IgD-negative memory B cell (primary cell): Measurements from ENCODE around the gene HOXD9. TPM values are rescaled to one million over a fixed set of nuclear protein-coding genes. Genes with fewer than 3 reads are reported as not detected.
A peak's percentile ranks its signal among the peaks of the same experiment; 100 is the strongest.

ENCODE experiments used
- H3K27ac Mint-ChIP-seq, 3 donors: one replicate each; pipeline ENCODE4 v1.8.0; 2020 to 2022; ENCODE audit warnings: mild to moderate bottlenecking in 3 of 3, mixed read lengths in 3 of 3, moderate library complexity in 1 of 3
- H3K27me3 Mint-ChIP-seq: one replicate; pipeline ENCODE4 v1.8.0; 2021; ENCODE audit warnings: mixed read lengths
- H3K36me3 Mint-ChIP-seq: one replicate; pipeline ENCODE4 v1.8.0; 2020; ENCODE audit warnings: mild to moderate bottlenecking, mixed read lengths
- H3K4me1 Mint-ChIP-seq, 3 donors: one replicate each; pipeline ENCODE4 v1.8.0; 2020 to 2022; ENCODE audit warnings: mixed read lengths in 3 of 3, mild to moderate bottlenecking in 1 of 3
- H3K4me3 Mint-ChIP-seq, 4 donors: one replicate each; pipeline ENCODE4 v1.8.0; 2020 to 2022; ENCODE audit warnings: mild to moderate bottlenecking in 4 of 4, mixed read lengths in 4 of 4, moderate library complexity in 3 of 4
- H3K9me3 Mint-ChIP-seq, 3 donors: one replicate each; pipeline ENCODE4 v1.8.0; 2020 to 2021; ENCODE audit warnings: mixed read lengths in 3 of 3, mild to moderate bottlenecking in 1 of 3
- polyA plus RNA-seq: library from polyadenylated mRNA; unstranded; fragments of 300-500 nt; fragmentation: Illumina TruSeq; gene quantifications from one replicate; pipeline ENCODE4 v1.2.3, GENCODE V29; 2021

Gene HOXD9
- polyA plus RNA-seq, 1 donor from 2014 or later = not detected

GRCh38 chr2:176167398-176167797, 44.9 kb downstream of the HOXD9 start:
- Mint-ChIP-seq H3K9me3 (peaks cover 2 to 10% (median 8%) of the 10 kb centered on the region in 3 donors), H3K27ac (peak overlapping the region in 1 of 3 donors; percentile 55), H3K4me3 (no peak overlapping the region), H3K36me3 (no peaks in the 10 kb centered on the region), H3K27me3 (peaks cover 57% of the 10 kb centered on the region), H3K4me1 (peaks cover 0 to 4% (median 2%) of the 10 kb centered on the region in 3 donors)

GRCh38 chr2:176169181-176169580, 46.7 kb downstream of the HOXD9 start:
- peaks cover 2% of the 10 kb centered on the region for H3K36me3 Mint-ChIP-seq
- no peak overlapping the region for H3K4me3 Mint-ChIP-seq
- H3K4me1 Mint-ChIP-seq = peaks cover 2 to 4% (median 2%) of the 10 kb centered on the region in 3 donors
- H3K27me3 Mint-ChIP-seq = peaks cover 62% of the 10 kb centered on the region
- H3K9me3 Mint-ChIP-seq = peaks cover 2 to 12% (median 2%) of the 10 kb centered on the region in 3 donors
- no peak overlapping the region for H3K27ac Mint-ChIP-seq

GRCh38 chr2:176169711-176170110, 47.2 kb downstream of the HOXD9 start:
- Mint-ChIP-seq H3K27me3 (peaks cover 62% of the 10 kb centered on the region), H3K9me3 (peaks cover 0 to 9% (median 2%) of the 10 kb centered on the region in 3 donors), H3K36me3 (peaks cover 2% of the 10 kb centered on the region), H3K27ac (no peak overlapping the region), H3K4me3 (no peak overlapping the region), H3K4me1 (peaks cover 0 to 4% (median 2%) of the 10 kb centered on the region in 3 donors)

- Mint-ChIP-seq H3K4me1 (peaks cover 2 to 7% (median 3%) of the 10 kb centered on the region in 3 donors), H3K27me3 (peaks cover 63% of the 10 kb centered on the region), H3K9me3 (peaks cover 0 to 9% (median 2%) of the 10 kb centered on the region in 3 donors), H3K36me3 (peaks cover 2% of the 10 kb centered on the region), H3K4me3 (no peak overlapping the region), H3K27ac (no peak overlapping the region)
Observed at GRCh38 chr2:176170602-176171305, 48.2 kb downstream of the HOXD9 start.

- H3K9me3 Mint-ChIP-seq = peaks cover 0 to 9% (median 2%) of the 10 kb centered on the region in 3 donors
- H3K4me1 Mint-ChIP-seq = peaks cover 2 to 7% (median 3%) of the 10 kb centered on the region in 3 donors
- peaks cover 2% of the 10 kb centered on the region for H3K36me3 Mint-ChIP-seq
- peaks cover 64% of the 10 kb centered on the region for H3K27me3 Mint-ChIP-seq
- H3K27ac Mint-ChIP-seq = peak overlapping the region in 1 of 3 donors; percentile 1
- H3K4me3 Mint-ChIP-seq = no peak overlapping the region
Observed at GRCh38 chr2:176171351-176172006, 49.0 kb downstream of the HOXD9 start.

GRCh38 chr2:176172007-176172894, 49.7 kb downstream of the HOXD9 start:
- Mint-ChIP-seq H3K4me3 (peak overlapping the region in 1 of 4 donors; percentile 59), H3K4me1 (peaks cover 2 to 7% (median 3%) of the 10 kb centered on the region in 3 donors), H3K36me3 (peaks cover 2% of the 10 kb centered on the region), H3K9me3 (peaks cover 0 to 9% (median 2%) of the 10 kb centered on the region in 3 donors), H3K27ac (peak overlapping the region in 2 of 3 donors; percentile 1 to 59), H3K27me3 (peaks cover 65% of the 10 kb centered on the region)

- Mint-ChIP-seq H3K36me3 (peaks cover 2% of the 10 kb centered on the region), H3K27ac (peak overlapping the region in 1 of 3 donors; percentile 1), H3K27me3 (peaks cover 72% of the 10 kb centered on the region), H3K4me1 (peaks cover 2 to 7% (median 3%) of the 10 kb centered on the region in 3 donors), H3K4me3 (peak overlapping the region in 2 of 4 donors; percentile 33 to 59), H3K9me3 (peaks cover 0 to 9% (median 0%) of the 10 kb centered on the region in 3 donors)
Observed at GRCh38 chr2:176172895-176173566, 50.5 kb downstream of the HOXD9 start.

- Mint-ChIP-seq H3K4me1 (peaks cover 2 to 7% (median 5%) of the 10 kb centered on the region in 3 donors), H3K27me3 (peaks cover 75% of the 10 kb centered on the region), H3K36me3 (peaks cover 2% of the 10 kb centered on the region), H3K4me3 (peak overlapping the region in 2 of 4 donors; percentile 33 to 41), H3K27ac (peak overlapping the region in 1 of 3 donors; percentile 70), H3K9me3 (peaks cover 0 to 9% (median 0%) of the 10 kb centered on the region in 3 donors)
Observed at GRCh38 chr2:176173567-176174381, 51.3 kb downstream of the HOXD9 start.

GRCh38 chr2:176174382-176174823, 51.9 kb downstream of the HOXD9 start:
- Mint-ChIP-seq H3K4me1 (peaks cover 2 to 7% (median 5%) of the 10 kb centered on the region in 3 donors), H3K27ac (peak overlapping the region in 2 of 3 donors; percentile 39 to 70), H3K36me3 (peaks cover 2% of the 10 kb centered on the region), H3K4me3 (peak overlapping the region in 1 of 4 donors; percentile 54), H3K9me3 (peaks cover 0 to 9% (median 0%) of the 10 kb centered on the region in 3 donors), H3K27me3 (peaks cover 72% of the 10 kb centered on the region)

Other genes with a start within 250 kb of the HOXD9 start
- gene LNPK, start 120.5 kb upstream of the HOXD9 start, polyA plus RNA-seq = 10.4 TPM
- not detected for gene EVX2, start 38.8 kb upstream of the HOXD9 start, polyA plus RNA-seq
- gene HOXD13, start 30.0 kb upstream of the HOXD9 start, polyA plus RNA-seq = not detected
- gene HOXD12, start 22.9 kb upstream of the HOXD9 start, polyA plus RNA-seq = not detected
- gene HOXD11, start 15.4 kb upstream of the HOXD9 start, polyA plus RNA-seq = not detected
- not detected for gene HOXD10, start 5.9 kb upstream of the HOXD9 start, polyA plus RNA-seq
- not detected for gene HOXD8, start 7.0 kb downstream of the HOXD9 start, polyA plus RNA-seq
- not detected for gene HOXD4, start 28.8 kb downstream of the HOXD9 start, polyA plus RNA-seq
- not detected for gene HOXD3, start 34.6 kb downstream of the HOXD9 start, polyA plus RNA-seq
- gene HOXD1, start 65.9 kb downstream of the HOXD9 start, polyA plus RNA-seq = not detected
- 21.7 TPM for gene MTX2, start 146.7 kb downstream of the HOXD9 start, polyA plus RNA-seq